GM12878 (cell line): ENCODE results near the gene DDIT4. TPM values are rescaled to one million over a fixed set of nuclear protein-coding genes. Genes with fewer than 3 reads are reported as not detected.

ENCODE experiments used
- BACH1 ChIP-seq: fragments of 450-650 bp; IDR thresholded peaks from 2 replicates; pipeline ENCODE4 v1.6.1; 2017; ENCODE audit warnings: mild to moderate bottlenecking, borderline replicate concordance
- CBX5 ChIP-seq: sonication (generic); IDR thresholded peaks from 2 replicates; pipeline ENCODE4 v1.6.1; 2016; ENCODE audit warnings: low read depth, moderate library complexity, mild to moderate bottlenecking, inconsistent platforms
- CHD4 ChIP-seq: fragments of 200-600 bp; sonication (generic); IDR thresholded peaks from 2 replicates; pipeline ENCODE4 v1.6.1; 2016; ENCODE audit warnings: mild to moderate bottlenecking
- HDAC6 ChIP-seq: fragments of 200-600 bp; sonication (generic); IDR thresholded peaks from one replicate; pipeline ENCODE4 v1.8.0; 2017; ENCODE audit warnings: antibody characterized with exemption; ENCODE audit not compliant: unreplicated experiment
- IKZF2 ChIP-seq, 2 experiments: fragments of 450-650 bp; IDR thresholded peaks; 2 replicates each; pipeline ENCODE4 v1.6.1; 2017; ENCODE audit warnings: mild to moderate bottlenecking in 2 of 2, moderate library complexity in 2 of 2
- JUND ChIP-seq: IDR thresholded peaks from 2 replicates; pipeline ENCODE4 v1.6.1; 2012; ENCODE audit warnings: low read depth, mild to moderate bottlenecking, low read length, improper control_type of control experiment, moderate library complexity
- KDM1A ChIP-seq: fragments of 200-600 bp; sonication (generic); IDR thresholded peaks from 2 replicates; pipeline ENCODE4 v1.6.1; 2016; ENCODE audit warnings: borderline replicate concordance
- MTA2 ChIP-seq: fragments of 450-650 bp; IDR thresholded peaks from 2 replicates; pipeline ENCODE4 v1.6.1; 2016; ENCODE audit warnings: low read depth, mild to moderate bottlenecking, moderate library complexity
- NR2C2 ChIP-seq: IDR thresholded peaks from 2 replicates; pipeline ENCODE4 v1.6.1; 2011; ENCODE audit warnings: borderline replicate concordance, low read depth; ENCODE audit not compliant: control insufficient read depth, insufficient read length
- PML ChIP-seq: IDR thresholded peaks from 2 replicates; pipeline ENCODE4 v1.6.1; 2012; ENCODE audit warnings: low read length, inconsistent platforms
- RB1 ChIP-seq: fragments of 450-650 bp; formaldehyde crosslinking; IDR thresholded peaks from 2 replicates; pipeline ENCODE4 v1.6.1; 2017; ENCODE audit warnings: mild to moderate bottlenecking, borderline replicate concordance
- RELA ChIP-seq: fragments of 450-650 bp; IDR thresholded peaks from 2 replicates; pipeline ENCODE4 v1.8.0; 2014; ENCODE audit warnings: borderline replicate concordance; ENCODE audit not compliant: partially characterized antibody
- RFX5 ChIP-seq: IDR thresholded peaks from 2 replicates; pipeline ENCODE4 v1.6.1; 2011; ENCODE audit warnings: low read depth, low read length, improper control_type of control experiment
- SIN3A ChIP-seq: IDR thresholded peaks from 2 replicates; pipeline ENCODE4 v1.6.1; 2012; ENCODE audit warnings: low read depth, low read length, improper control_type of control experiment
- SPI1 ChIP-seq: IDR thresholded peaks from 2 replicates; pipeline ENCODE4 v1.6.1; 2011; ENCODE audit warnings: low read depth, mild to moderate bottlenecking, low read length, moderate library complexity, borderline replicate concordance; ENCODE audit not compliant: insufficient read depth
- SREBF1 ChIP-seq: IDR thresholded peaks from 2 replicates; pipeline ENCODE4 v1.6.1; 2012; ENCODE audit warnings: mild to moderate bottlenecking, low read length
- SUZ12 ChIP-seq: fragments of 200-600 bp; sonication (generic); IDR thresholded peaks from one replicate; pipeline ENCODE4 v1.6.1; 2018; ENCODE audit warnings: antibody characterized with exemption, mild to moderate bottlenecking; ENCODE audit not compliant: unreplicated experiment
- TARDBP ChIP-seq: IDR thresholded peaks from 2 replicates; pipeline ENCODE4 v1.6.1; 2016; ENCODE audit warnings: borderline replicate concordance
- TBL1XR1 ChIP-seq: IDR thresholded peaks from 2 replicates; pipeline ENCODE4 v1.6.1; 2012; ENCODE audit warnings: low read depth, low read length, improper control_type of control experiment
- TCF7 ChIP-seq: IDR thresholded peaks from 2 replicates; pipeline ENCODE4 v1.6.1; 2014; ENCODE audit warnings: antibody characterized with exemption, borderline replicate concordance
- WRNIP1 ChIP-seq: IDR thresholded peaks from 2 replicates; pipeline ENCODE4 v1.6.1; 2011; ENCODE audit warnings: low read depth, low read length, improper control_type of control experiment, borderline replicate concordance
- ZBED1 ChIP-seq: IDR thresholded peaks from 2 replicates; pipeline ENCODE4 v1.6.1; 2016; ENCODE audit warnings: borderline replicate concordance
- ZNF274 ChIP-seq: IDR thresholded peaks from one replicate; pipeline ENCODE4 v1.8.0; 2011; ENCODE audit not compliant: insufficient read length, insufficient read depth
- polyA plus RNA-seq, 11 experiments: library from polyadenylated mRNA; depleted of rRNA in 4 of 11; unstranded in 6 of 11; stranded (reverse) in 5 of 11; fragments of >200 nt; fragmentation: Nextera tagmentation in 4 of 11; fragmentation: Illumina TruSeq in 1 of 11; extraction: Ambion mirVana in 4 of 11; extraction: Trizol in 1 of 11; gene quantifications; 1 replicate in 1 of 11; 2 replicates in 10 of 11; pipeline versions ENCODE4 v1.2.1 to v1.2.3, GENCODE V29; 2011 to 2016; ENCODE audit warnings: inconsistent platforms in 2 of 11, missing spikeins in 2 of 11, low read depth in 1 of 11
- total RNA-seq, 4 experiments: library from RNA; depleted of rRNA in 3 of 4; stranded (reverse); fragments of >200 nt in 3 of 4; fragmentation: Illumina TruSeq in 1 of 4; extraction: Trizol in 1 of 4; gene quantifications; 2 replicates each; pipeline versions ENCODE4 v1.2.1 to v1.2.3, GENCODE V29; 2013 to 2021
- TF ChIP-seq, protein P1 (sequence below): IDR thresholded peaks from 2 replicates; pipeline ENCODE4 v1.6.1; 2011; ENCODE audit warnings: low read depth, low read length, improper control_type of control experiment, borderline replicate concordance
- TF ChIP-seq, protein P2 (sequence below): IDR thresholded peaks from 2 replicates; pipeline ENCODE4 v1.6.1; 2012; ENCODE audit warnings: mild to moderate bottlenecking, low read depth, low read length
- TF ChIP-seq, protein P3 (sequence below): IDR thresholded peaks from 2 replicates; pipeline ENCODE4 v1.6.1; 2012; ENCODE audit warnings: low read length, inconsistent platforms
- TF ChIP-seq, protein P4 (sequence below): fragments of 450-650 bp; IDR thresholded peaks from 2 replicates; pipeline ENCODE4 v1.6.1; 2016; ENCODE audit warnings: mild to moderate bottlenecking

DDIT4 gene
- total and polyA plus RNA-seq, 10 of the 15 experiments (the other 5 are each of a cell fraction or from before 2014, with no cell fraction given): 2.1 to 277 (median 183) TPM

DNA sequence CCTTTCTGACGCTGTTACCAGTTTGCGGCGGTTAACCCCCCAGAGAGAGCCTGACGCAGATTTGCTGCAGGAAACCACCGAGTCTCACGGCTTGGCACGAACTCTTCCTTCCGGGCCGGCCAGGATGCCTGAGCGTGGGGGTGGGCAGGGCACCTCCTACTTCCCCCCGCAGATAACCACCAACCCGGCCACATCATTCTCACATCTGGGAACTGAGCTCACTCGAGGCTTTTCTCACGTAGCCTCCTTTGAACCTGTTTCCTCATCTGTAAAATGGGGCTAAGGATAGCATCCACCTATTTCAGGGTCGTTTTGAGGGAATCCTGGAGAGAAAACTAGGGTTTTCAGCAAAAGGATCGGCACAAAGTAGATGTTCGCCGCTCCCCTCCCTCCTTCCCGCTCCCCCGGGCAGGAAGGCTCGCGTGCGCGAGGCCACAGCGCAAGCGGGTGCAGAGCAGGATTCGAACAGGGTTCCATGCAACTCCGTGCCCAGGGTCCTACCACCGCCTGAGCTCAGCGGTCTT lies 23.6 kb downstream of the DDIT4 start (continued):
- TF ChIP-seq PML: peak; percentile 95
- TF ChIP-seq CBX5: peak; percentile 95; the same call in 1 of the 2 replicates
- no peak; the same call in 1 of the 2 replicates for TF ChIP-seq RB1
- no peak; the same call in 1 of the 2 replicates for TF ChIP-seq CHD4
- no peak for TF ChIP-seq ZNF274
- peak; percentile 98 for TF ChIP-seq TBL1XR1
- TF ChIP-seq, protein P1, sequence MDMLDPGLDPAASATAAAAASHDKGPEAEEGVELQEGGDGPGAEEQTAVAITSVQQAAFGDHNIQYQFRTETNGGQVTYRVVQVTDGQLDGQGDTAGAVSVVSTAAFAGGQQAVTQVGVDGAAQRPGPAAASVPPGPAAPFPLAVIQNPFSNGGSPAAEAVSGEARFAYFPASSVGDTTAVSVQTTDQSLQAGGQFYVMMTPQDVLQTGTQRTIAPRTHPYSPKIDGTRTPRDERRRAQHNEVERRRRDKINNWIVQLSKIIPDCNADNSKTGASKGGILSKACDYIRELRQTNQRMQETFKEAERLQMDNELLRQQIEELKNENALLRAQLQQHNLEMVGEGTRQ: no peak
- TF ChIP-seq, protein P2, sequence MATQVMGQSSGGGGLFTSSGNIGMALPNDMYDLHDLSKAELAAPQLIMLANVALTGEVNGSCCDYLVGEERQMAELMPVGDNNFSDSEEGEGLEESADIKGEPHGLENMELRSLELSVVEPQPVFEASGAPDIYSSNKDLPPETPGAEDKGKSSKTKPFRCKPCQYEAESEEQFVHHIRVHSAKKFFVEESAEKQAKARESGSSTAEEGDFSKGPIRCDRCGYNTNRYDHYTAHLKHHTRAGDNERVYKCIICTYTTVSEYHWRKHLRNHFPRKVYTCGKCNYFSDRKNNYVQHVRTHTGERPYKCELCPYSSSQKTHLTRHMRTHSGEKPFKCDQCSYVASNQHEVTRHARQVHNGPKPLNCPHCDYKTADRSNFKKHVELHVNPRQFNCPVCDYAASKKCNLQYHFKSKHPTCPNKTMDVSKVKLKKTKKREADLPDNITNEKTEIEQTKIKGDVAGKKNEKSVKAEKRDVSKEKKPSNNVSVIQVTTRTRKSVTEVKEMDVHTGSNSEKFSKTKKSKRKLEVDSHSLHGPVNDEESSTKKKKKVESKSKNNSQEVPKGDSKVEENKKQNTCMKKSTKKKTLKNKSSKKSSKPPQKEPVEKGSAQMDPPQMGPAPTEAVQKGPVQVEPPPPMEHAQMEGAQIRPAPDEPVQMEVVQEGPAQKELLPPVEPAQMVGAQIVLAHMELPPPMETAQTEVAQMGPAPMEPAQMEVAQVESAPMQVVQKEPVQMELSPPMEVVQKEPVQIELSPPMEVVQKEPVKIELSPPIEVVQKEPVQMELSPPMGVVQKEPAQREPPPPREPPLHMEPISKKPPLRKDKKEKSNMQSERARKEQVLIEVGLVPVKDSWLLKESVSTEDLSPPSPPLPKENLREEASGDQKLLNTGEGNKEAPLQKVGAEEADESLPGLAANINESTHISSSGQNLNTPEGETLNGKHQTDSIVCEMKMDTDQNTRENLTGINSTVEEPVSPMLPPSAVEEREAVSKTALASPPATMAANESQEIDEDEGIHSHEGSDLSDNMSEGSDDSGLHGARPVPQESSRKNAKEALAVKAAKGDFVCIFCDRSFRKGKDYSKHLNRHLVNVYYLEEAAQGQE: no peak
- TF ChIP-seq RELA: peak; percentile 97
- no peak for TF ChIP-seq SREBF1
- TF ChIP-seq TCF7: peak; percentile 98
- no peak for TF ChIP-seq SIN3A
- no peak for TF ChIP-seq JUND
- TF ChIP-seq, protein P3, sequence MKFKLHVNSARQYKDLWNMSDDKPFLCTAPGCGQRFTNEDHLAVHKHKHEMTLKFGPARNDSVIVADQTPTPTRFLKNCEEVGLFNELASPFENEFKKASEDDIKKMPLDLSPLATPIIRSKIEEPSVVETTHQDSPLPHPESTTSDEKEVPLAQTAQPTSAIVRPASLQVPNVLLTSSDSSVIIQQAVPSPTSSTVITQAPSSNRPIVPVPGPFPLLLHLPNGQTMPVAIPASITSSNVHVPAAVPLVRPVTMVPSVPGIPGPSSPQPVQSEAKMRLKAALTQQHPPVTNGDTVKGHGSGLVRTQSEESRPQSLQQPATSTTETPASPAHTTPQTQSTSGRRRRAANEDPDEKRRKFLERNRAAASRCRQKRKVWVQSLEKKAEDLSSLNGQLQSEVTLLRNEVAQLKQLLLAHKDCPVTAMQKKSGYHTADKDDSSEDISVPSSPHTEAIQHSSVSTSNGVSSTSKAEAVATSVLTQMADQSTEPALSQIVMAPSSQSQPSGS: peak; percentile 96
- TF ChIP-seq NR2C2: no peak
- no peak for TF ChIP-seq WRNIP1
- TF ChIP-seq HDAC6: no peak
- TF ChIP-seq, protein P4, sequence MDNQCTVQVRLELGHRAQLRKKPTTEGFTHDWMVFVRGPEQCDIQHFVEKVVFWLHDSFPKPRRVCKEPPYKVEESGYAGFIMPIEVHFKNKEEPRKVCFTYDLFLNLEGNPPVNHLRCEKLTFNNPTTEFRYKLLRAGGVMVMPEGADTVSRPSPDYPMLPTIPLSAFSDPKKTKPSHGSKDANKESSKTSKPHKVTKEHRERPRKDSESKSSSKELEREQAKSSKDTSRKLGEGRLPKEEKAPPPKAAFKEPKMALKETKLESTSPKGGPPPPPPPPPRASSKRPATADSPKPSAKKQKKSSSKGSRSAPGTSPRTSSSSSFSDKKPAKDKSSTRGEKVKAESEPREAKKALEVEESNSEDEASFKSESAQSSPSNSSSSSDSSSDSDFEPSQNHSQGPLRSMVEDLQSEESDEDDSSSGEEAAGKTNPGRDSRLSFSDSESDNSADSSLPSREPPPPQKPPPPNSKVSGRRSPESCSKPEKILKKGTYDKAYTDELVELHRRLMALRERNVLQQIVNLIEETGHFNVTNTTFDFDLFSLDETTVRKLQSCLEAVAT: peak; percentile 98
- TF ChIP-seq BACH1: peak; percentile 95
- TF ChIP-seq IKZF2 (IDR thresholded peaks at IDR 0.05): peak; percentile 100
- TF ChIP-seq RFX5: no peak
- TF ChIP-seq KDM1A: no peak
- TF ChIP-seq SUZ12: no peak
- TF ChIP-seq TARDBP: 0 out of 2 replicates have a peak, but pooled peaks have one; percentile 36
- peak; percentile 98 for TF ChIP-seq MTA2
- TF ChIP-seq ZBED1: peak; percentile 97
- peak; percentile 84 for TF ChIP-seq SPI1
